Immature natural killer cell (primary cell): ENCODE data around the gene NEURL1B. TPM values are rescaled to one million over a fixed set of nuclear protein-coding genes. Genes with fewer than 3 reads are reported as not detected.
A peak's percentile ranks its signal among the peaks of the same experiment; 100 is the strongest.

Experiments used
- DNase-seq, 3 donors: peaks; one replicate each; pipeline ENCODE4 v3.0.0; 2022; ENCODE audit warnings: mixed read lengths in 1 of 3
- H3K27ac Mint-ChIP-seq, 6 donors: one replicate each; pipeline ENCODE4 v1.8.0; 2020; ENCODE audit warnings: mixed read lengths in 6 of 6, mild to moderate bottlenecking in 5 of 6, inconsistent platforms in 4 of 6, moderate library complexity in 3 of 6
- H3K27me3 Mint-ChIP-seq, 3 donors: one replicate each; pipeline ENCODE4 v1.8.0; 2020 to 2021; ENCODE audit warnings: low read depth in 3 of 3, mild to moderate bottlenecking in 3 of 3, mixed read lengths in 3 of 3, moderate library complexity in 3 of 3, inconsistent platforms in 1 of 3
- H3K36me3 Mint-ChIP-seq, 3 donors: one replicate each; pipeline ENCODE4 v1.8.0; 2020; ENCODE audit warnings: mixed read lengths in 3 of 3, inconsistent platforms in 2 of 3, mild to moderate bottlenecking in 2 of 3
- H3K4me1 Mint-ChIP-seq, 2 donors: one replicate each; pipeline ENCODE4 v1.8.0; 2020; ENCODE audit warnings: inconsistent platforms in 2 of 2, mild to moderate bottlenecking in 2 of 2, mixed read lengths in 2 of 2, moderate library complexity in 1 of 2
- H3K4me3 Mint-ChIP-seq, 5 donors: one replicate each; pipeline ENCODE4 v1.8.0; 2020; ENCODE audit warnings: mild to moderate bottlenecking in 5 of 5, mixed read lengths in 5 of 5, inconsistent platforms in 3 of 5, moderate library complexity in 3 of 5
- H3K9me3 Mint-ChIP-seq, 6 donors: one replicate each; pipeline ENCODE4 v1.8.0; 2020; ENCODE audit warnings: mild to moderate bottlenecking in 6 of 6, mixed read lengths in 6 of 6, inconsistent platforms in 4 of 6, moderate library complexity in 3 of 6
- polyA plus RNA-seq, 3 donors: library from polyadenylated mRNA; unstranded; fragments of 300-500 nt; fragmentation: Illumina TruSeq; gene quantifications; one replicate each; pipeline ENCODE4 v1.2.3, GENCODE V29; 2021

Gene NEURL1B
- under 1 TPM in 1 of 3 donors, not detected in 2; 0.09 TPM for polyA plus RNA-seq

GRCh38 chr5:172640822-172641358, at the start of gene NEURL1B:
NEURL1B (plus strand) TSS chr5:172641263; CDS start chr5:172641407, 144 bp downstream.
- peak; percentile 14 to 27 (median 26) for DNase-seq
- peaks cover 8 to 13% of the 10 kb centered on the region in 2 donors for H3K4me1 Mint-ChIP-seq
- no peak within 1 kb of the TSS for H3K27ac Mint-ChIP-seq
- H3K4me3 Mint-ChIP-seq = peak within 1 kb of the TSS; percentile 33 to 66 (median 65)
- H3K9me3 Mint-ChIP-seq = no peaks in the 10 kb centered on the region
- no peaks in the 10 kb centered on the region for H3K36me3 Mint-ChIP-seq
- peaks cover 7 to 17% (median 10%) of the 10 kb centered on the region in 3 donors for H3K27me3 Mint-ChIP-seq

- no peak overlapping the region for H3K27ac Mint-ChIP-seq
- no peaks in the 10 kb centered on the region for H3K4me1 Mint-ChIP-seq
- no peaks in the 10 kb centered on the region for H3K36me3 Mint-ChIP-seq
- H3K9me3 Mint-ChIP-seq = peaks cover 0 to 2% (median 0%) of the 10 kb centered on the region in 6 donors
- H3K27me3 Mint-ChIP-seq = peaks cover under 1 to 4% (median 3%) of the 10 kb centered on the region in 3 donors
- no peak overlapping the region for H3K4me3 Mint-ChIP-seq
- no peak for DNase-seq
Observed at GRCh38 chr5:172591636-172592035, 49.4 kb upstream of the NEURL1B start.

DNA sequence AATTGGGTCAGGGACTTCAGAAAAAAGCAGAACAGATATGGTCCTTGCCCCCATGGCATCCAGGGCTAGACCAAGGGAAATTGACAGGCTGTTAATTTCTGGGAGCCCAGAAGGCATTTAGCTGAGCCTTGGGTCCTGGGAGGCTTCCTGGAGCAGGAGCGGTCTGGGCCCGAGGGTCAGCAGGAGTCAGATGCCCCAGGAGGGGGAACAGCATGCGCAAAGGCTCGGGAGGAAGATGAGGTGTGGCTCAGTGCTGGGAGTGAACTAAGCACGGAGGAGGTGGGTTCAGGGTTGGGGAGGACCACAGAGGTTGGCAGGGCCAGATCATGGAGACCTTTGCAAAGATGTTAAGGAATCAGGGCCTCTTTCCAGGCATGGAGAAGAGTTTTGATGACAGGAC, 48.2 kb upstream of the NEURL1B start:
- no peaks in the 10 kb centered on the region for H3K36me3 Mint-ChIP-seq
- no peak overlapping the region for H3K27ac Mint-ChIP-seq
- peaks cover 0 to 2% (median 0%) of the 10 kb centered on the region in 6 donors for H3K9me3 Mint-ChIP-seq
- no peak overlapping the region for H3K4me3 Mint-ChIP-seq
- peaks cover 0 to 4% (median 3%) of the 10 kb centered on the region in 3 donors for H3K27me3 Mint-ChIP-seq
- no peak for DNase-seq
- no peaks in the 10 kb centered on the region for H3K4me1 Mint-ChIP-seq

GRCh38 chr5:172593306-172593705, 47.8 kb upstream of the NEURL1B start:
- no peaks in the 10 kb centered on the region for H3K4me1 Mint-ChIP-seq
- no peaks in the 10 kb centered on the region for H3K36me3 Mint-ChIP-seq
- H3K9me3 Mint-ChIP-seq = peaks cover 0 to 2% (median 0%) of the 10 kb centered on the region in 6 donors
- H3K27ac Mint-ChIP-seq = no peak overlapping the region
- H3K27me3 Mint-ChIP-seq = peaks cover 0 to 4% (median 3%) of the 10 kb centered on the region in 3 donors
- DNase-seq = no peak
- no peak overlapping the region for H3K4me3 Mint-ChIP-seq

GRCh38 chr5:172593721-172594235, 47.3 kb upstream of the NEURL1B start:
- no peaks in the 10 kb centered on the region for H3K36me3 Mint-ChIP-seq
- no peak for DNase-seq
- no peak overlapping the region for H3K27ac Mint-ChIP-seq
- peaks cover 0 to 4% (median 3%) of the 10 kb centered on the region in 3 donors for H3K27me3 Mint-ChIP-seq
- no peak overlapping the region for H3K4me3 Mint-ChIP-seq
- peaks cover 0 to 2% (median 0%) of the 10 kb centered on the region in 6 donors for H3K9me3 Mint-ChIP-seq
- H3K4me1 Mint-ChIP-seq = no peaks in the 10 kb centered on the region

- H3K9me3 Mint-ChIP-seq = peaks cover 0 to 2% (median 0%) of the 10 kb centered on the region in 6 donors
- peaks cover 3 to 4% (median 3%) of the 10 kb centered on the region in 3 donors for H3K27me3 Mint-ChIP-seq
- H3K4me1 Mint-ChIP-seq = no peaks in the 10 kb centered on the region
- no peak for DNase-seq
- H3K36me3 Mint-ChIP-seq = no peaks in the 10 kb centered on the region
- no peak overlapping the region for H3K4me3 Mint-ChIP-seq
- no peak overlapping the region for H3K27ac Mint-ChIP-seq
Observed at GRCh38 chr5:172594431-172594830, 46.6 kb upstream of the NEURL1B start.

GRCh38 chr5:172594867-172595466, 46.1 kb upstream of the NEURL1B start:
- peaks cover 0 to 2% (median 0%) of the 10 kb centered on the region in 6 donors for H3K9me3 Mint-ChIP-seq
- H3K4me1 Mint-ChIP-seq = no peaks in the 10 kb centered on the region
- no peaks in the 10 kb centered on the region for H3K36me3 Mint-ChIP-seq
- no peak for DNase-seq
- no peak overlapping the region for H3K27ac Mint-ChIP-seq
- H3K4me3 Mint-ChIP-seq = no peak overlapping the region
- peaks cover 3 to 4% (median 3%) of the 10 kb centered on the region in 3 donors for H3K27me3 Mint-ChIP-seq

- Mint-ChIP-seq H3K27ac (no peak overlapping the region), H3K4me3 (no peak overlapping the region)
Observed at GRCh38 chr5:172595596-172596455, 45.2 kb upstream of the NEURL1B start.

DNA sequence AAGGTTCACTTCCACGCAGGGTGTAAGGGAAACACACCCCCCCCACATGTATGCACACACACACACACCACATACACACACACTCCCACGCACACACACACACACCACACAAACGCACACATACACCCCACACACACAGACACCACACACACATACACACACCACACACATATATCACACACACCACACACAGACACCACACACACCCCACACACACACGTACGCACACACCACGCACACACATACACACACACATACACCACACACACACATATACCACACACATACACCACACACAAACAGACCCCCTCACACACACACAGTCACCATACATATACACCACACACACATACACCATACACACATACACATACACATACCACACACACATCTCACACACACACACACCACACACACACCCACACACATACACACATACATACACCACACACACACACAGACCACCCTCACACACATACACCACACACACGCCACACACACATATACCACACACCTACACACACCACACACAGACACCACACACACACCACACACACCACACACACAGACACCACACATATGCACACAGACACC, 44.3 kb upstream of the NEURL1B start:
- no peak overlapping the region for H3K4me3 Mint-ChIP-seq
- no peak for DNase-seq
- no peaks in the 10 kb centered on the region for H3K4me1 Mint-ChIP-seq
- H3K36me3 Mint-ChIP-seq = no peaks in the 10 kb centered on the region
- H3K27me3 Mint-ChIP-seq = peaks cover 3 to 4% (median 3%) of the 10 kb centered on the region in 3 donors
- peaks cover 0 to 2% (median 0%) of the 10 kb centered on the region in 6 donors for H3K9me3 Mint-ChIP-seq
- peak overlapping the region in 1 of 6 donors; percentile 0 for H3K27ac Mint-ChIP-seq

More at GRCh38 chr5:172595596-172596455, 45.2 kb upstream of the NEURL1B start:
- H3K4me1 Mint-ChIP-seq = no peaks in the 10 kb centered on the region
- no peak for DNase-seq
- H3K9me3 Mint-ChIP-seq = peaks cover 0 to 2% (median 0%) of the 10 kb centered on the region in 6 donors
- H3K36me3 Mint-ChIP-seq = no peaks in the 10 kb centered on the region
- H3K27me3 Mint-ChIP-seq = peaks cover 3 to 4% (median 3%) of the 10 kb centered on the region in 3 donors

- Mint-ChIP-seq H3K27me3 (peaks cover 0 to 4% (median 3%) of the 10 kb centered on the region in 3 donors), H3K4me3 (no peak overlapping the region), H3K4me1 (no peaks in the 10 kb centered on the region), H3K36me3 (no peaks in the 10 kb centered on the region), H3K27ac (no peak overlapping the region), H3K9me3 (peaks cover 0 to 1% (median 0%) of the 10 kb centered on the region in 6 donors)
- no peak for DNase-seq
Observed at GRCh38 chr5:172597755-172598155, 43.3 kb upstream of the NEURL1B start.

- peaks cover 2 to 5% (median 4%) of the 10 kb centered on the region in 3 donors for H3K27me3 Mint-ChIP-seq
- DNase-seq = no peak
- no peaks in the 10 kb centered on the region for H3K36me3 Mint-ChIP-seq
- no peak overlapping the region for H3K4me3 Mint-ChIP-seq
- no peak overlapping the region for H3K27ac Mint-ChIP-seq
- no peaks in the 10 kb centered on the region for H3K9me3 Mint-ChIP-seq
- no peaks in the 10 kb centered on the region for H3K4me1 Mint-ChIP-seq
Observed at GRCh38 chr5:172598251-172599203, 42.5 kb upstream of the NEURL1B start.

DNA sequence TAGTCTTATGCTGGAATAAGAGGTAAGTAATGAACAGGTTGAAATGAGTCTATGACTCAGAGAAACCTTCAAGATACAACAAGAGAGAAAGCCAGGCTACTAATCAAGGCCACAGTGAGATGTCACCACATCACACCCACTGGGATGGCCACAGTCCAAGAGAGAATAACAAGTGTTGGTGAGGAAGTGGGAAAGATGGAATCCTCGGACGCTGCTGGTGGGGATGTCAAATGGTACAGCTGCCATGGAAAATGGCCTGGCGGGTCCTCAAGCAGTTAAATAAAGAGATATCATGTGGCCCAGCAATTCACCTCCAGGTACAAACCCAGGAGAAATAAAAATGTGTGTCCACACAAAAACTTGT, 41.9 kb upstream of the NEURL1B start:
- H3K9me3 Mint-ChIP-seq = no peaks in the 10 kb centered on the region
- no peak overlapping the region for H3K4me3 Mint-ChIP-seq
- H3K36me3 Mint-ChIP-seq = no peaks in the 10 kb centered on the region
- no peak for DNase-seq
- H3K4me1 Mint-ChIP-seq = no peaks in the 10 kb centered on the region
- H3K27me3 Mint-ChIP-seq = peaks cover 2 to 5% (median 4%) of the 10 kb centered on the region in 3 donors
- H3K27ac Mint-ChIP-seq = no peak overlapping the region

DNA sequence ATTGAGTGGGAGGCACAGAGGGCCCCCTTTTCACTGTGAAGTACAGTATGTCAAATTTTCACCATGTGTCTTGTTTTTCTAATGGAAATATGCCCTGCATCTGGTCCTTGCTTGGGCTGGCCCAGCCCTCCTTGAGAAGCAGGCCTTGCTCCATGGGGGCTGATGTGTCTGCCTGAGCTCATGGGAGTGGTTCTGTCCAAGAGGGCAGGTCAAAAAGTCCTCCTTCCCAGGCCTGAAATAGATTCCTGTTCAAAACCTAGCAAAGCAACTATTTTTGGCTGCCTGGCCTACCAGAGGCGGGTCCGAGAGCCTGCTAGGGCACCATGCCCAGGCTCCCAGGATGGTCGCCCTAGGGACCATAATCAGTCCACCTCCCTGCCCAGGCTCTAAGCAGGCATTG, 40.5 kb upstream of the NEURL1B start:
- Mint-ChIP-seq H3K27ac (no peak overlapping the region), H3K27me3 (peaks cover 2 to 5% (median 3%) of the 10 kb centered on the region in 3 donors), H3K4me3 (no peak overlapping the region), H3K9me3 (no peaks in the 10 kb centered on the region), H3K4me1 (no peaks in the 10 kb centered on the region), H3K36me3 (no peaks in the 10 kb centered on the region)
- DNase-seq = no peak
